Heart left ventricle (tissue), 13 donors: Measurements from ENCODE around the gene DUSP6.

Experiments
- CTCF ChIP-seq, 12 donors: fragments of 200-600 bp; sonication (generic) in 4 of 12; IDR thresholded peaks; one replicate each; pipeline versions ENCODE4 v1.5.0 to v1.8.0; 2018 to 2022; ENCODE audit warnings: antibody characterized with exemption in 12 of 12, mild to moderate bottlenecking in 5 of 12
- POLR2A ChIP-seq, 2 donors: fragments of 450-650 bp; IDR thresholded peaks; one replicate each; pipeline ENCODE4 v1.6.1; 2017; ENCODE audit warnings: antibody characterized with exemption in 2 of 2, mild to moderate bottlenecking in 2 of 2, moderate library complexity in 2 of 2
- donor health status: ischemic (EF 13 %, LVEDD 7.1; RV severe dilation, severe dysfunction).
- donor health status: DM: no; HTN: yes; CAD: no.
- donor health status: DM: no; HTN: no; CAD: no.
- donor health status: ischemic (EF 25% LVEDD 6.9; RV normal size, moderate dysfunction).
- donor health status: ischemic (EF 25% LVEDD 5.7; RV mildly dilated, moderate dysfunction).
- donor health status: ischemic (EF 35%, LVEDD 5.7; RV mildly dilated, moderate dysfunction).
- donor health status: nonischemic (EF 11% LVEDD 7.7; RV severe dilation, severe dysfunction).
- donor health status: DM: yes; HTN: yes; CAD: no.
- donor health status: PGD.
- donor health status: ischemic (EF 29% LVEDD 5.4; RV normal size, mild dysfunction).
- donor health status: nonischemic (EF 23%, LVEDD 6.1; RV moderate dilation, normal function).

- TF ChIP-seq CTCF (IDR thresholded peaks at IDR 0.05) (no peak), POLR2A (IDR thresholded peaks at IDR 0.05) (peak; percentile 80 to 99)
These were observed 134 bp downstream of the DUSP6 start for GRCh38 chr12:89352242-89352491.
